AG04449 (cell line): ENCODE measurements around the gene LRRTM1.

ENCODE experiments used
- CTCF ChIA-PET: fragments of 350-600 bp; formaldehyde crosslinking; extraction: SDS; loops from one replicate; lab custom pipeline; 2021; ENCODE audit warnings: antibody characterized with exemption; lab: Yijun Ruan, JAX
- POLR2A ChIA-PET: fragments of 400-600, 350-600 bp; formaldehyde crosslinking; extraction: SDS; loops from one replicate; lab custom pipeline; 2020; ENCODE audit warnings: antibody characterized with exemption, inconsistent platforms; lab: Yijun Ruan, JAX
- DNase-seq: peaks from one replicate; pipeline ENCODE4 v3.0.0-alpha.2; 2010; ENCODE audit warnings: low read depth, low spot score
- H3K4me3 ChIP-seq: 2 replicates; pipeline ENCODE4 v1.5.1; 2011; ENCODE audit warnings: low read depth, mild to moderate bottlenecking, control low read depth, low read length
- TF ChIP-seq, protein P1 (sequence below): IDR thresholded peaks from one replicate; pipeline ENCODE4 v1.5.1; 2011; ENCODE audit warnings: mild to moderate bottlenecking, moderate library complexity, low read length, control low read depth, inconsistent platforms; ENCODE audit not compliant: insufficient read depth; ENCODE audit errors: missing control alignments

LRRTM1 gene, protein sequence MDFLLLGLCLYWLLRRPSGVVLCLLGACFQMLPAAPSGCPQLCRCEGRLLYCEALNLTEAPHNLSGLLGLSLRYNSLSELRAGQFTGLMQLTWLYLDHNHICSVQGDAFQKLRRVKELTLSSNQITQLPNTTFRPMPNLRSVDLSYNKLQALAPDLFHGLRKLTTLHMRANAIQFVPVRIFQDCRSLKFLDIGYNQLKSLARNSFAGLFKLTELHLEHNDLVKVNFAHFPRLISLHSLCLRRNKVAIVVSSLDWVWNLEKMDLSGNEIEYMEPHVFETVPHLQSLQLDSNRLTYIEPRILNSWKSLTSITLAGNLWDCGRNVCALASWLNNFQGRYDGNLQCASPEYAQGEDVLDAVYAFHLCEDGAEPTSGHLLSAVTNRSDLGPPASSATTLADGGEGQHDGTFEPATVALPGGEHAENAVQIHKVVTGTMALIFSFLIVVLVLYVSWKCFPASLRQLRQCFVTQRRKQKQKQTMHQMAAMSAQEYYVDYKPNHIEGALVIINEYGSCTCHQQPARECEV

DNA sequence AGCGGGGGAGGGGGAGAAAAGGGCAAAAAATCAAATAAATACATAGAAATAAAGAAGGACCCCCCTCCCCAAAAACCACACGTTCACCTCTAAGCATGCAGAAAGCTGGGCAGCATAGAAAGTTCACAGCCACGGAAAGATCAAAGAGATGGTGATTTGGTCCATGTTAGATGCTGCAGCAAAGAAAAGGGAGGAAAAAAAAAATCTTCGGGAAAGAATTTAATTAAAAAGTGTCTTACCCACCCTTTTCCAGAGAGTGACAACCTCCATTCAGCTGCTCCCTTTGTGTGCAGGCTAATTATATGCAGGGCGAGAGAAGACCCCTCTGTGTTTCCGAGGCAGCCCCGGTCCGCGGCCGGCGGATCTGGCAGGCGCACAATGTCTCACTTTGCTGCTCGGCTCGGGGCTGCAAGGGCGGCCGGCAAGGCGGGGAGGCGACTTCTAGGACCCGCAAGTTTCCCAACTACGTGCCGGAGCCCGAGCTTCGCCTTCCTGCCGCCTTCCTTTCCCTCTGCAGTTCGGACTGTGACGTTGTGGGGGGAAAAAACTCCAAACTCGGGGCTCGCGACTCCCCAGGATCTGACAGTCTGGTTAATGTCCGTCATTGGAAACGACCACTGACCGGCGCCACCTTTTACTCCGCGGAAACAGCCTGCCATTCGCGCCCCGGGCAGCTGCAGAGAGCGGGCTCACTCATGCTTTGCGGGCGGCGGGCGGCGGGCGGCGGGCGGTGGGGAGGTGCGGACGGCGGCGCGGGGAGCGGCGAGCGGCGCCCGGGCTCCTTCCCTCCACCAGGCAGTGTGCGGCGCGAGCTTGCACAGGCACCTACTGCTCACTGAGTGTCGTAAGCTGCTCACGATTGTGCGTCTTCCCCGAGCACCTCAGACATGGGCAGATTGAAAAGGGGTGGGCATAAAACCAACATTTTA, at the start of gene LRRTM1:
Gene LRRTM1, minus strand, starts transcription at position 844 of the 929 bp plus-strand sequence. CDS start 933 bp downstream, outside the sequence.
- ChIA-PET CTCF (interaction anchor here (0.6 to 1.0 kb wide), 2 partner anchors 16 to 22 kb away, joined by 3 read pairs; no protein-coding TSS in a partner anchor), POLR2A (no interaction called here)
- no peak for DNase-seq
- no peak within 1 kb of the TSS; the same call in 1 of the 2 replicates for H3K4me3 ChIP-seq
- TF ChIP-seq, protein P1, sequence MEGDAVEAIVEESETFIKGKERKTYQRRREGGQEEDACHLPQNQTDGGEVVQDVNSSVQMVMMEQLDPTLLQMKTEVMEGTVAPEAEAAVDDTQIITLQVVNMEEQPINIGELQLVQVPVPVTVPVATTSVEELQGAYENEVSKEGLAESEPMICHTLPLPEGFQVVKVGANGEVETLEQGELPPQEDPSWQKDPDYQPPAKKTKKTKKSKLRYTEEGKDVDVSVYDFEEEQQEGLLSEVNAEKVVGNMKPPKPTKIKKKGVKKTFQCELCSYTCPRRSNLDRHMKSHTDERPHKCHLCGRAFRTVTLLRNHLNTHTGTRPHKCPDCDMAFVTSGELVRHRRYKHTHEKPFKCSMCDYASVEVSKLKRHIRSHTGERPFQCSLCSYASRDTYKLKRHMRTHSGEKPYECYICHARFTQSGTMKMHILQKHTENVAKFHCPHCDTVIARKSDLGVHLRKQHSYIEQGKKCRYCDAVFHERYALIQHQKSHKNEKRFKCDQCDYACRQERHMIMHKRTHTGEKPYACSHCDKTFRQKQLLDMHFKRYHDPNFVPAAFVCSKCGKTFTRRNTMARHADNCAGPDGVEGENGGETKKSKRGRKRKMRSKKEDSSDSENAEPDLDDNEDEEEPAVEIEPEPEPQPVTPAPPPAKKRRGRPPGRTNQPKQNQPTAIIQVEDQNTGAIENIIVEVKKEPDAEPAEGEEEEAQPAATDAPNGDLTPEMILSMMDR, result no peak

DNA sequence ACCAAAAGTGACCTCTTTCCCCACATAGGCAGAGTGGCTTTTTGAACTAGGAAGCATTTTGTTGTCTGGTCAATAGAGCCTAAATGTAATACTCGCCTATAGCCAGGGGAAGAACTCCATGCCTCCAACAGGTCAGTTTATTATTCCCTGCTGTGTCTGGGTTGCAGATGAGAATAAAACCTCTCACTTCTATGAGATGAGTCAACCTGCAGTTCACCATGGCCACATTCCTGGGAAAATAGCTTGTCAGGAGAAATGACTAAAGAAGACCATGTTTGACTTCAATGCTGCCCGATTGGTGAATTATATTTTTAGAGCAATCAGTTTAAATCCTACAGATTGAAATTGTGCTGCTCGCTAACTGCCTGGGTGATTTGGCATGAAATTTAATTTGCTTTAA, 46.7 kb upstream of the LRRTM1 start:
- TF ChIP-seq, protein P1, result no peak
- no peak for DNase-seq
- ChIA-PET CTCF (no interaction called here), POLR2A (no interaction called here)
- H3K4me3 ChIP-seq, result no peak overlapping the region

DNA sequence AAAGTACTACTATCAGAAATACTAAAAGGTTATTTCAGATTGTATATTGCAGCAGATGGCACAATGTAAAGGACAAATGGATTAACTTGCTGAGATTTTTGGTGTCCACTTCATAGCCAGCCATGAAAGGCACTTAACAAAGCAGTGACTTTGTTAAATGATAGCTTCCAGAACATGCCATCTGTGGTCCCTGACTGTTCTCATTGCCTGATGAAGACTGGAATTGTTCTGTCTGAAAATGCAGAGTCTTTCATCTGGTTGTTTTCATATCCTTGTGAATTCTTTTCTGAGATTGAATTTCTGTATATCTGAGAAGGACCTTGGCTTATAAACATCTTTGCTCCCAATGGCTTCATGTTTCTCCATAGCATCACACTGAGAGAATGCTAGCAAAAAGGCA, 44.4 kb upstream of the LRRTM1 start:
- CTCF ChIA-PET, result no interaction called here
- POLR2A ChIA-PET, result no interaction called here
- no peak for DNase-seq
- H3K4me3 ChIP-seq, result no peak overlapping the region
- TF ChIP-seq, protein P1, result no peak

DNA sequence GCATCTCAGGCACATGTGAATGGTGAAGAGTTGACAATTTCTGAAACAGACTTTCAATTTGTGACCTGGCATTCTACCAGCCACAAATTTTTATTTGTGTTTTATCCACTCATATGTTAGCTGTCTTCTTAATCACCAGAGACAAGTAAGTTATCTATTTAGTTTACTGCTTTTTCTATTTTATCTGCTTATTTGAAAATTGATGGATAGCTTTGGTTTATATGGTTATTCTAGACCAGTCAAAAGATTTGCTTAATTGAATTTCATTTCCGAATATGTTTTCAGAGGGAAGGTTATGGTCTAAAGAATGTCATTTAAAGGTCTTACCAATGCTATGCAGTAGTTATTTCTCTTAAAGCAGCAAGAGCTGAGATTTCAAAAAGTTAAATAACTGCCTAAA, 43.5 kb upstream of the LRRTM1 start:
- CTCF ChIA-PET, result no interaction called here
- H3K4me3 ChIP-seq, result no peak overlapping the region
- POLR2A ChIA-PET, result no interaction called here
- TF ChIP-seq, protein P1, result no peak
- DNase-seq, result no peak

DNA sequence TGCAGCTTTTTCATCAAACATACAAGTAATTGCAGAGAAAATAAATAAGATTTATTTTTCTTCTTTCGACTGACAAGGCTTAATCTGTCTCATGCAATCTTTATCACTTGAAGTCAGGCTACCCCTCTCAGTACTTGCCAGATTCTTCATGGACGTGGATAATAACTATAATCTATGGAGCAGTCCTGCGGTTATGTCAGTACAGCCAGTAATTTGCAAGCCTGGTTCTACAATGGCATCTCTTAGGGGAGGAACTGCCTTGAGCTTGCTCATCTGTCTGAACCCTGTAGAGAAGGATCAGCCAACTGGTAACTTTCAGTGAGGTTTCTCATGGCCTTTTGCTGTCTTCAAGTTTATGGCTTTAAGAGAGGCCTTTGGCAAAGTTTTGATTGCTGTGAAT, 35.5 kb upstream of the LRRTM1 start:
- TF ChIP-seq, protein P1, result no peak
- ChIA-PET CTCF (interaction anchor here (1.1 kb wide), 1 partner anchor 15 kb away, joined by 5 read pairs; no protein-coding TSS in a partner anchor), POLR2A (no interaction called here)
- H3K4me3 ChIP-seq, result no peak overlapping the region
- DNase-seq, result no peak

DNA sequence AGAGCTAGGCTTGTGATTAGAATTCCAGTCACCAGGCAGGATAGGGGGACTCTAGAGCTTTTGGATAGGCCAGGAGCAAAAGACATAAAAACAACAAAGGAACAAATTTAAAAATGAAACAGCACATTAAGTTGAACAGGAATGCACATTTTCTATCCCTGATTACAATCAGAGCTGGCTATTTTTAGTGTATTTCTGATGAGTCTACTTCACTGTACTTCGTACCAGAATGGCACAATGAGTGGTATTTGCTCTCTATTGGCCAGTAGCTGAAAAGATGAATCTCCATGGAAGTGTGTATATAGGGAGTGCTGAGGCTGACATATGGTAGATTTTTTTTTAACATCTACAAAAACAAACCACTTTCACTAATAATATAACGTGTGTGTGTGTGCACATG, 34.2 kb upstream of the LRRTM1 start:
- TF ChIP-seq, protein P1, result no peak
- H3K4me3 ChIP-seq, result no peak overlapping the region
- DNase-seq, result no peak
- ChIA-PET POLR2A (no interaction called here), CTCF (no interaction called here)
